Stimulated activated memory B cell treated with anti-CD40 and anti-IgM and Interleukin-4, amounts not matched to agents 10 μg/mL and 1 μg/mL and 100 μg/mL, for 72 hours (primary cell): ENCODE results near the gene CDK5RAP3.
"Not testable (repeated sequence)": the region's sequence is repeated elsewhere in the genome, so short reads cannot be mapped to it uniquely, and the experiment has no call there.

Source experiments
- ATAC-seq: fragments of 150-1000 bp; cut with Tn5 transposase; 2 replicates; pipeline ENCODE4 v1.10.0; 2021
- H3K27ac Mint-ChIP-seq: one replicate; pipeline ENCODE4 v1.8.0; 2022; ENCODE audit warnings: mild to moderate bottlenecking, mixed read lengths
- H3K27me3 Mint-ChIP-seq: one replicate; pipeline ENCODE4 v1.8.0; 2022; ENCODE audit warnings: mixed read lengths
- H3K36me3 Mint-ChIP-seq: one replicate; pipeline ENCODE4 v1.8.0; 2022; ENCODE audit warnings: mixed read lengths
- H3K4me1 Mint-ChIP-seq: one replicate; pipeline ENCODE4 v1.8.0; 2022; ENCODE audit warnings: mixed read lengths
- H3K4me3 Mint-ChIP-seq: one replicate; pipeline ENCODE4 v1.8.0; 2022; ENCODE audit warnings: mild to moderate bottlenecking, moderate library complexity, mixed read lengths
- H3K9me3 Mint-ChIP-seq: one replicate; pipeline ENCODE4 v1.8.0; 2022; ENCODE audit warnings: mixed read lengths

CDK5RAP3 gene

DNA sequence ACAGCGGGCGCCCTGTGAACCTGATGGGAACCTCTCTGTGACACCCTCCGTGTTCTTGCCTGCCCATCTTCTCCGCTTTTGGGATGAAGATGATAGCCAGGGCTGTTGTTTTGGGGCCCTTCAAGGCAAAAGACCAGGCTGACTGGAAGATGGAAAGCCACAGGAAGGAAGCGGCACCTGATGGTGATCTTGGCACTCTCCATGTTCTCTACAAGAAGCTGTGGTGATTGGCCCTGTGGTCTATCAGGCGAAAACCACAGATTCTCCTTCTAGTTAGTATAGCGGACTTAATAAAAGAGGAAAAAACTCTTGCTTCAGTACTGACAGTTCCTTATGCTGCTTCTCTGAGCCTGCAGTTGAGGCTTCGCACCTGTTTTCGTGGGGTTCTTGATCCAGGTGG lies 10.5 kb downstream of the CDK5RAP3 start:
- Mint-ChIP-seq H3K4me3 (no peak overlapping the region), H3K9me3 (no peaks in the 10 kb centered on the region), H3K27ac (peak overlapping the region; percentile 27), H3K4me1 (peaks cover 6% of the 10 kb centered on the region), H3K36me3 (peaks cover 74% of the 10 kb centered on the region), H3K27me3 (no peaks in the 10 kb centered on the region)
- ATAC-seq: no peak

DNA sequence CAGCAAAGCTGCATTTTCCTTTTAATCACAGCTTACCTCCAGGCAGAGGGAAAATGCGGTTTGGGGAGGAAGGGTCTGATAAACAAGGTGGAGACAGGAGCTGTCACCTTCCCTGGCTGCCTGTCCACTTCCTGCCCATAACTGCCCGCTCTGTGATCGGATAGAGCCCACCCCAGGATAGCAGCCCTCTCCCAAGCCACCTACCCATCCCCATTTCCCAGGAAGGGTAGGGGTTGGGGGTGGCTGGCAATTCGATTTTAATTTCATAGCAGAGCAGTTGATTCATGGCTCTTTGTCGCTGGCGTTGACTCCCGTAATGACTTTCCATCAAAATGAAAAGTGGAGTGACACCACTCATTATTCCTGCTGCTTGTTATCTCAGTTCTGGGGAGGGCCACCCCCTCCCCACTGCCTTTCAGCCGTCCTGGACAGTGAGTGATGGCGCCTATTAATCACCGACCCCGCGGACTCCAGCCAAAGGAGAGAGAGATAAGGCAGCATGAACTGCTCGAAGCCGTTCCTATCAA lies 11.2 kb downstream of the CDK5RAP3 start:
- H3K9me3 Mint-ChIP-seq: no peaks in the 10 kb centered on the region
- H3K4me3 Mint-ChIP-seq: no peak overlapping the region
- no peak for ATAC-seq
- no peaks in the 10 kb centered on the region for H3K27me3 Mint-ChIP-seq
- peaks cover 6% of the 10 kb centered on the region for H3K4me1 Mint-ChIP-seq
- peak overlapping the region; percentile 27 for H3K27ac Mint-ChIP-seq
- H3K36me3 Mint-ChIP-seq: peaks cover 68% of the 10 kb centered on the region

DNA sequence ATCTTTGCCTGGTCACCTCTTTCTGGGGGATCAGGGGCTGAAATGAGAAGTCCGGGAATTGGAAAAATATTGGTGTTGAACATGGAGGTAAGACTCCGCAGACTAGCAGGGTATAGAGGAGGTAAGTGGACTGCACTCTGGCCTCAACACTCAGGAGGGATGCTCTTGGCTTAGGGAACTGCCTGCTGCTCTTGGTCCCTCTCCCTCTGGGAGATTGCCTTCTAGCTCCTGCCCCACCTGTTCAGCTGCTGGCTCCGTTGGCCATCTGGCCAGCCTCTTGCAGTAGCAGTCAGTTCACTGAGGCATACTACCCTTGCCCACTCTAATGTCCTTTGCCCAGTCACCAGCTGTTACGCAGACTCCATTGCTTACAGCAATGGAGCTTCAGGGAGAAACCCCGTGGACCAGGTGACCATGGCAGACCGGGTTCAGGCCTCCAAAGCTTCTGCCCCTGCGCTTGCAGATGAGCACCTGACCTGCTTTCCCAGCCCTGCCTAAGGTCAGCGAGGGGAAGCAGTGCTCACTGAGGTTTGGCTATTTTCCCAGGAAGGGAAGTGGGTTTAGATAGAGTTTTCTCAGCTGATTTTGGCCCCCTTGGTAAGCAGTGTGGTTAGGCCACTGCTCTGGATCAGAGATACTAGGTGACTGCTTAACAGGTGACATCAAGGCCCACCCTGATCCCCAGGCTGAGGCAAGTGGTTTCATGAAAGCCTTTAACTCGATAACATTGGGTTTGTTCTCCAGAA lies 11.9 kb downstream of the CDK5RAP3 start:
- ATAC-seq: no peak
- H3K36me3 Mint-ChIP-seq: peaks cover 61% of the 10 kb centered on the region
- peak overlapping the region; percentile 27 for H3K27ac Mint-ChIP-seq
- H3K27me3 Mint-ChIP-seq: no peaks in the 10 kb centered on the region
- H3K4me3 Mint-ChIP-seq: no peak overlapping the region
- H3K4me1 Mint-ChIP-seq: peaks cover 6% of the 10 kb centered on the region
- H3K9me3 Mint-ChIP-seq: no peaks in the 10 kb centered on the region

DNA sequence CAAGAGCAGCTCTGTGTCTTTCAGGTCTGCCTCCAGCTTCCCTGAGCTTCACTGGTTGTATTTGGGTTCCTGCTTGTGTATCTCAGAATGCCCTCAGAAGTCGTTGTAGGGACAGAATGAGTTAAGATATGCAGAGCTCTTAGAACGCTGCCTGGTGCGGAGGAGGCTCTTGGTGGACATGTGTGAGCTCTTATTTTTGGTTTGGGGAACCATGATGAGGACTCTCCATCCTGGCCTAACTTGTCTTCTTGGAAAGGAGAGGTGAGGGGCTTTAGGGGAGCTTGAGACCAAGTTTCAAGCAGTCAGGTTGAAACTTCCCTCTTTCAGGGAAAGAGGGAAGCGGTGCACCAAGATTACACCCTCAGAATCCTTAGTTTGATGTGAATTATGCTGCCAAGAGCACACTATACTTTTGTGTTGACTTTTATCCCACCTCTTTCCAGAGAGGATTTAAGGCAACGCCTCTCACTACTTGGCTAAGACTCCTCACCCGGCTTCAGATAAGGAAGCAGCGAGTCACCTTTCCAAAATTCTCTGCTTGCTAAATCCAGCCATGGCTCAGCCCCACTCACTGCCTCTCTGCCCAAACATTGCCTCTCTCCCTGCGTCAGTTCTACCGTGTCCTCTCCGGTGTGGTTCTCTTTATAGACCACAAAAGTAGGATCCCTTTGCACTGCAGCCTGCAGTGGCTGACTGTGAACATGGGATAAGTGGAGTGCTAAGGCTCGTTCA lies 12.7 kb downstream of the CDK5RAP3 start:
- Mint-ChIP-seq H3K4me3 (no peak overlapping the region), H3K27ac (no peak overlapping the region), H3K9me3 (no peaks in the 10 kb centered on the region), H3K36me3 (peaks cover 53% of the 10 kb centered on the region), H3K27me3 (no peaks in the 10 kb centered on the region), H3K4me1 (peaks cover under 1% of the 10 kb centered on the region)
- no peak for ATAC-seq

DNA sequence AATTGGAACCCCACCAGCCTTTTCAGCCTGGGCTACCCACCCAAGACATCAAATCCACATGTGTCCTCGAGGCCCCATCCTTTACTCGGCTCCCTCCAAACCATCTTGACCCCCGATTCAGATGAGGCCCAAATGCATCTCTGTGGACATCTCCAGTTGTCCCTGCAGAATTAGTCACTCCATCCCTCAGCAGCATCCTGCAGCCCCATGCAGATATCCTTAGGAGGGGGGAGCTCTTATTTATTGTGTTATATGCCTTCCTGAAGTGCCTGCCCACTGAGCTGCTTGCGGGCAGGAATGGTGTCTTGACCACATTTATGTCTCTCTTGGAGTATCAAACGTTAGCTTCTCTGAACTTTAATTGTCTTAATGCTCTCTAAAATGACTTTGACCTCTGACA lies 15.6 kb downstream of the CDK5RAP3 start:
- Mint-ChIP-seq H3K27ac (no peak overlapping the region), H3K9me3 (no peaks in the 10 kb centered on the region), H3K27me3 (no peaks in the 10 kb centered on the region), H3K4me1 (no peaks in the 10 kb centered on the region), H3K4me3 (no peak overlapping the region), H3K36me3 (peaks cover 28% of the 10 kb centered on the region)
- ATAC-seq: no peak

DNA sequence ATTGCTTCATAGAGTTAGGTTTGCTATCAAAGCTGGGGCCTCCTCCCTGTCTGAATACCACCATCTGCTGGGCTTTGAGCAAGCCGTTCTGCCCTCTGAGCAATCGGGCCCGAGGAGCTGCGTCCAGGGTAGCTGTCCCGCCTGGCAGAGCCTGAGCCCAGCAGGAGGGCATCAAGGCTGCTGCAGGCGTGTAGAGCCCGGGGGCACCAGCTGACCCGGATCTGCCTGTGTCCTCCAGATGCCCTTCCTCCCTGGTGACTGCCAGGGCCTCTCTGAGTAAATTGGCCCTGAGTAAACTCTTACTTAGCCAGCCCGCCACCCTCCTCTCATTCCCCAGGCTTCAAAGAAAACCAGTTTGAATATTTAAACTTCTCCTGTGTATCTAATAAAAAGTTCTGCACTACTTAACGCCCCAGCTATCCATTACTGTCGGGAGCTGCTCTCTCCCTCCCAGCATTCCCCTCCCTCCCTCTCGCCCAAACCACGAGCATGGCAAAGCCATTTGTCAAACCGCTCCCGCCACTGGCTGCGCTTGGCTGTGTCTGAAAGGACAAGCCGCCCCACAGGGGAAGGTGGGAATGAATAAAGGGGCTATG lies 16.4 kb downstream of the CDK5RAP3 start:
- Mint-ChIP-seq H3K4me3 (no peak overlapping the region), H3K4me1 (no peaks in the 10 kb centered on the region), H3K36me3 (peaks cover 25% of the 10 kb centered on the region), H3K27me3 (no peaks in the 10 kb centered on the region), H3K9me3 (no peaks in the 10 kb centered on the region), H3K27ac (no peak overlapping the region)
- no peak for ATAC-seq

DNA sequence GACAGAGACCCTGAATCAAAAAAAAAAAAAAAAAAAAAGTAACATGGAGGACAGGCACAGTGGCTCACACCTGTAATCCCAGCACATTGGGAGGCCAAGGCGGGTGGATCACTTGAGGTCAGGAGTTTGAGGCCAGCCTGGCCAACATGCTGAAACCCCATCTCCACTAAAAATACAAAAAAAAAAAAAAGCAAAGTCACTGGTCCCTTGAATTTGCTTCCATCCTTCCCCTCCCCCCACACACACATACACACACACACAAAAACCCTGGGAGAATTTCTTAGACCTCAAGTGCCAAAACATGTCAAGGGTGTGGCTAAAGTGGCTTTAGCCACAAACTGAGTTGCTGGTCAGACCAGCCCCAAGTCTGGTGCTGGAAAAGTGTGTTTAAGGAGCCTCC lies 17.5 kb downstream of the CDK5RAP3 start:
- not testable (repeated sequence) for H3K27me3 Mint-ChIP-seq

DNA sequence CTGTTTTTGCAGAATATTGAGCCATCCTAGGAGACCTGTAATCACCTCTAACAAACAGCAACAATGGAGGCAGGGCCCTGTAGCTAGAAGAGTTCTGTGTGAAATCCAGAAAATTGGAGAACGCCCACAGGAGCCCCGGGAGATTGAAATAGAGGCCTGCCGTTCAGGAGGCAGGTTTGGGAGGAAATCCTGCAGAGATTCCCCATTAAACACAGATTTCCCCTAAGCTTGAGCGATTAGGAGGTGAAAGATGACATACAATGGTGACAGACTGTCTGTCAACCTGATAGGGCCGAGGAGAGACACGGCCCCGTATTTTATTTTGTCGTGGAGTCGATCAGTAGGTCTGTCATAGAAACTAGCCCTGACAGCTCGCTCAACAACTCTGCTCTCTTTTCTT lies 18.2 kb downstream of the CDK5RAP3 start:
- H3K27me3 Mint-ChIP-seq: no peaks in the 10 kb centered on the region
- no peak overlapping the region for H3K4me3 Mint-ChIP-seq
- H3K9me3 Mint-ChIP-seq: no peaks in the 10 kb centered on the region
- peaks cover 12% of the 10 kb centered on the region for H3K36me3 Mint-ChIP-seq
- no peaks in the 10 kb centered on the region for H3K4me1 Mint-ChIP-seq
- H3K27ac Mint-ChIP-seq: no peak overlapping the region
- ATAC-seq: no peak

More for the DNA sequence above, 17.5 kb downstream of the CDK5RAP3 start:
- ATAC-seq, H3K9me3 Mint-ChIP-seq, H3K4me1 Mint-ChIP-seq, H3K4me3 Mint-ChIP-seq, H3K27ac Mint-ChIP-seq: not testable (repeated sequence)
- peaks cover 17% of the 10 kb centered on the region for H3K36me3 Mint-ChIP-seq

DNA sequence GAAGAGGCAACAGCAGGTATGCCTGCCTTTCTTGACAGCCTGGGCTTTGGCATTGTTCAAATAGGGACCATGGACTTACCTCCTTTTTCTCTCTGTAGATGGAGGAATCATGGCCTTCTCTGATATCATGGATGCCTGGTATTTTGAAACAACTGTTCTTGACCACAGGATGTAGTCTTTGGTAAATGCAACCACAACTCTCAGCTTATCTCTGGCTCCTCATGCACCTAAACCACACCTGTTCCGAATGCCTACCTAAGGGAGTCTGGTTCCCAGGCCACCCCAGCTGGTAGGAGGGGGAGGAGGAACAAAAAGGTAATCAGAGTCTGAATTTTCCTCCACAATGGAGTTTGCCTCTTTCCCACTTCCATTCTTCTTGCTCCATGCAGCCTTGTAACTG lies 18.8 kb downstream of the CDK5RAP3 start:
- no peak overlapping the region for H3K4me3 Mint-ChIP-seq
- no peaks in the 10 kb centered on the region for H3K9me3 Mint-ChIP-seq
- no peak overlapping the region for H3K27ac Mint-ChIP-seq
- H3K36me3 Mint-ChIP-seq: peaks cover 7% of the 10 kb centered on the region
- no peaks in the 10 kb centered on the region for H3K27me3 Mint-ChIP-seq
- ATAC-seq: no peak
- H3K4me1 Mint-ChIP-seq: no peaks in the 10 kb centered on the region

DNA sequence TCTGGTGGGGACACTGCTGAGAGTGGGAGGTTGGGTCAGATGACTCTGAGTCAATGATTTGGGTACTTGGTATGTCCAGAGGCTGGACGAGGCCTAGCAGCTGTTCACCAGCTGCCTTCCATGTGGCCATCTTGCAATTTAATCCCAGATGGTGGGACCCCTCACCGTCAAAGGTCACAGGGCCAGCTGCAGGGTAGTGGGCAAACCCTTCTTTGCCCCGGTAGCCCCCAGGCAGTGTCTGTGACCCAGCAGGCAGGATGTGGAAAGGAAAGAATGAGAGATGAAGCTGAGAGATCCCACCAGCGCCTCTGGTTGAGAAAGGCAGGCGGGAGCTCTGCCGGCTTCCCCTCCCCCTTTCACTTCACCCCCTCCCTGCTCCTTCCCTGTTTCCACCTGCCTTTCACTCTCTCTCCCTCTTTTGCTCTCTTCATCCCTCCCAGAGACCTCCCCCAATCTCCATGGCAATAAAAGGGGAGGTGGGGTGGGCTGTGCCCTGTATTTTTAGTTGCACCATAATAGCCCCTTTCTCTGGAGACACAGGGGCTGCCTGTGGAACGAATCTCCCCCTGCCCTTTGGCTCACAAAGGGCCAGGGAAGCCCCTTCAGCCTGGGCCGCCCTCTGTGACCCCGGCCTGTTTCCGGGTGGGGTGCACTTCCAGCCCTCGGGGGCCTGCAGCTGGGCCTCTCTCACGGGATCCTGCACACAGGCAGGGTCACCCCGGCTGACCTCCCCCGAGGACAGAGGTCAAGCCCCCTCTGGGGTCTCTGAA lies 20.2 kb downstream of the CDK5RAP3 start:
- ATAC-seq: no peak
- Mint-ChIP-seq H3K4me3 (no peak overlapping the region), H3K4me1 (no peaks in the 10 kb centered on the region), H3K27me3 (peaks cover 2% of the 10 kb centered on the region), H3K36me3 (no peaks in the 10 kb centered on the region), H3K9me3 (no peaks in the 10 kb centered on the region), H3K27ac (no peak overlapping the region)

DNA sequence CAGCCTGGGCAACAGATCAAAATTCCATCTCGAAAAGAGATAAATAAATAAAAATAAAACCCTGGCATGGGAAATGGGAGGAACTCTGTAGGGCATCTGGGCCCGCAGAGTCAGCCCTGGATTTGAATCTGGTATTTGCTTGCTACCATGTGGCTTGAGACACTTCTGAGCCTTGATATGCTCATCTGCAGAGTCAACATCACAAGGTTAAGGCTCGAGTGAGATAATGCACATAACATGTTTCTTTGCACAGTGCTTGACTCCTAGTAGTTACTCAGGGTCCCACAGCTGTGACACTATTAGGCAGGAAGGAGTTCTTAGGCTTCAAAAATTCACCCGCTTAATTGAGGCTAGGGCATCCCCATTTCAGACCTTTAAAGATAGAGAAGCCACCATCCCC lies 21.3 kb downstream of the CDK5RAP3 start:
- Mint-ChIP-seq H3K4me1 (no peaks in the 10 kb centered on the region), H3K4me3 (no peak overlapping the region), H3K9me3 (no peaks in the 10 kb centered on the region), H3K27ac (no peak overlapping the region), H3K27me3 (peaks cover 8% of the 10 kb centered on the region), H3K36me3 (no peaks in the 10 kb centered on the region)
- no peak for ATAC-seq

DNA sequence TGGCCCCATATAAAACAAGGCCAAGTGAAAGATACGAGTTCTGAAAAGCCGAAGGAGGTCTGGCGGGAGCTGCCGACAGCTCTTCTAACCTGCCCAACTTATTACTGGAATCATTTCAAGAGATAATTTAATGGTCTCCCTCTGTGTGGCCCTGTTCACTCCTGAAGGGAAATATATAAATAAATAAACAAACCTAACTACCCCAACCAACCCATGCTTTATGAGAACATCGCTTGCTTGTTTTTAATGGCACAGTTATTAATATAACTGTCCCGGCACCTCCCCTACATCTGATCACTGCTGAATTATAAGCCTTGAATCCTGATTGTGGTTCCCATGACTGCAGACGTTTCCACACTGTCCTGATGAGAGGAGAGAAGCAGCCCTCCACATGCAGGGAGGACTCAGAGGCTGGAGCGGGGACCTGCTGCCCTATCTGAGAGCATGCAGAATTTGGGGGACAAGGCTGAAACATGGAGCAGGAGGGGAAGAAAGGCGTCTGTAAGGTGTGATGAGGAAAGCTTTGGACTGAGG lies 22.2 kb downstream of the CDK5RAP3 start:
- Mint-ChIP-seq H3K4me3 (no peak overlapping the region), H3K36me3 (no peaks in the 10 kb centered on the region), H3K27me3 (peaks cover 16% of the 10 kb centered on the region), H3K27ac (no peak overlapping the region), H3K9me3 (no peaks in the 10 kb centered on the region), H3K4me1 (no peaks in the 10 kb centered on the region)
- ATAC-seq: no peak

DNA sequence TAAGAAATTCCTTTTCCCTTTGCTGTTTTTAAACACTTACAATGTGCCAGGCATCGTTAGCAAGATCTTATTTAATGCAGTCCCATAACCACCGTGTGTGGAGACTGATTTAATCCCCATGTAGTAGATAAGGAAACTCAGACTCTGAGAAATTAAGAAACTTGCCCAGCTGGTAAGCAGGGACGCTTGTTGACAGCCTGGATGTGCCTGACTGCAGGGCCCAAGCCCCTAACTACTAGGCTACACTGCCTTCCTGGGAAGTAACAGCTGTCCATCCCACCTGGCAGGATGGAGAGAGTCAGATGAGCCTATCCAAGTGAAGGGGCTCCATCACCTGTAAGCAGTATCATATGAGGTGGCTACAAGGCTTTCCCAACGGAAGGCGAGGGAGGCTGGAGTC lies 23.1 kb downstream of the CDK5RAP3 start:
- Mint-ChIP-seq H3K4me3 (no peak overlapping the region), H3K36me3 (no peaks in the 10 kb centered on the region), H3K4me1 (no peaks in the 10 kb centered on the region), H3K27me3 (peaks cover 16% of the 10 kb centered on the region), H3K9me3 (no peaks in the 10 kb centered on the region), H3K27ac (no peak overlapping the region)
- no peak for ATAC-seq

DNA sequence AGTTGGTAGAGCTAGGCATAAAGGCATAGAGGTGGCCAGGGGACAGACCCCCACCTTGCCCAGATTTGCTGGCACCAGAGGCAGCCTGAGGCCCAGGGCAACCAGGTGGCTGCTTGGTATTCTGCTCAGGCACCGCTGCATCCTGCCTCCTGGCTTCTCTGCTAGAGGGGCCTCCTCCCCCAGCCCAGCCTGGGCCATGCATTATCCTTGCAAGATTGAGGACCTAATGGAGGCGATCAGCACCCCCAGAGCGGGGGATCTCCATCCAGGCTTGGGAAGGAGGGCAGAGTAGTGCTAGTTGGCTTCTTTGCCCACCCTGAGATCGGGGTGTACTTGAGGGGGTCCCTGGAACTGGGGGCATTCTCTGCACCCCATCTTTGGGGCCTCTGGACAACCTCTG lies 23.8 kb downstream of the CDK5RAP3 start:
- H3K27ac Mint-ChIP-seq: no peak overlapping the region
- no peak overlapping the region for H3K4me3 Mint-ChIP-seq
- peaks cover 16% of the 10 kb centered on the region for H3K27me3 Mint-ChIP-seq
- no peaks in the 10 kb centered on the region for H3K4me1 Mint-ChIP-seq
- no peaks in the 10 kb centered on the region for H3K9me3 Mint-ChIP-seq
- no peak for ATAC-seq
- no peaks in the 10 kb centered on the region for H3K36me3 Mint-ChIP-seq
